Liver (tissue), 3 donors: ENCODE data around the gene FOXN3.

Experiments used
- CTCF ChIP-seq: fragments of 150-350 bp; IDR thresholded peaks from 2 replicates; pipeline ENCODE4 v1.5.1; 2017; ENCODE audit warnings: improper control_type of control experiment, low read depth, low read length; ENCODE audit not compliant: missing input control
- EGR1 ChIP-seq, 2 donors: IDR thresholded peaks; 2 replicates each; pipeline ENCODE4 v1.6.1; 2016 to 2018; ENCODE audit warnings: antibody characterized with exemption in 2 of 2, low read depth in 2 of 2
- FOXA1 ChIP-seq: IDR thresholded peaks from 2 replicates; pipeline ENCODE4 v1.6.1; 2016; ENCODE audit warnings: antibody characterized with exemption
- HNF4A ChIP-seq, 2 donors: conservative IDR thresholded peaks; 2 replicates each; pipeline ENCODE4 v1.6.1; 2016; ENCODE audit warnings: antibody characterized with exemption in 2 of 2, mild to moderate bottlenecking in 2 of 2
- HNF4G ChIP-seq: IDR thresholded peaks from 2 replicates; pipeline ENCODE4 v1.6.1; 2016; ENCODE audit warnings: antibody characterized with exemption
- JUND ChIP-seq, 2 donors: IDR thresholded peaks; 2 replicates each; pipeline ENCODE4 v1.6.1; 2016; ENCODE audit warnings: antibody characterized with exemption in 2 of 2
- MAX ChIP-seq: IDR thresholded peaks from 2 replicates; pipeline ENCODE4 v1.6.1; 2016; ENCODE audit warnings: antibody characterized with exemption
- RAD21 ChIP-seq, 2 donors: IDR thresholded peaks; 2 replicates each; pipeline ENCODE4 v1.6.1; 2016; ENCODE audit warnings: antibody characterized with exemption in 2 of 2, mild to moderate bottlenecking in 2 of 2
- RXRA ChIP-seq, 2 donors: IDR thresholded peaks; 2 replicates each; pipeline ENCODE4 v1.6.1; 2017 to 2018; ENCODE audit warnings: antibody characterized with exemption in 2 of 2, mild to moderate bottlenecking in 1 of 2
- SP1 ChIP-seq: IDR thresholded peaks from 2 replicates; pipeline ENCODE4 v1.6.1; 2018; ENCODE audit warnings: antibody characterized with exemption, mild to moderate bottlenecking
- TAF1 ChIP-seq: conservative IDR thresholded peaks from 2 replicates; pipeline ENCODE4 v1.6.1; 2016; ENCODE audit warnings: antibody characterized with exemption, mild to moderate bottlenecking
- YY1 ChIP-seq: IDR thresholded peaks from 2 replicates; pipeline ENCODE4 v1.6.1; 2016; ENCODE audit warnings: antibody characterized with exemption, mild to moderate bottlenecking
- donor health status: healthy.
- donor health status: healthy.

GRCh38 chr14:89166633-89167032 is 250.4 kb downstream of the FOXN3 start:
- TF ChIP-seq CTCF (no peak), MAX (no peak), JUND (IDR thresholded peaks at IDR 0.05) (no peak), HNF4A (conservative IDR thresholded peaks at IDR 0.05) (no peak), RAD21 (IDR thresholded peaks at IDR 0.05) (no peak), HNF4G (no peak), TAF1 (no peak), YY1 (no peak), SP1 (no peak), RXRA (IDR thresholded peaks at IDR 0.05) (no peak), EGR1 (IDR thresholded peaks at IDR 0.05; ENCODE audit: low read depth in 2 of 2) (no peak), FOXA1 (no peak)
